GM12891 (cell line): ENCODE results near the gene PPP2R1B.

ENCODE experiments used
- POLR2A ChIP-seq: IDR thresholded peaks from 2 replicates; pipeline ENCODE4 v1.6.1; 2011; ENCODE audit warnings: low read depth, low read length, control low read depth
- POLR2AphosphoS5 ChIP-seq: IDR thresholded peaks from 2 replicates; pipeline ENCODE4 v1.6.1; 2011; ENCODE audit warnings: low read depth, low read length, control low read depth
- TAF1 ChIP-seq: IDR thresholded peaks from 2 replicates; pipeline ENCODE4 v1.6.1; 2011; ENCODE audit warnings: low read depth, low read length, control low read depth

- TF ChIP-seq POLR2AphosphoS5 (no peak), TAF1 (no peak), POLR2A (no peak)
Measured at GRCh38 chr11:111723595-111723994, 42.6 kb downstream of the PPP2R1B start.
